Stimulated activated CD8-positive, alpha-beta memory T cell treated with anti-CD3 and anti-CD28 coated beads, Interleukin-7, amount 100 ng/mL, for 48 hours (primary cell): Measurements from ENCODE around the gene DNMBP.
"Not testable (repeated sequence)": the region's sequence is repeated elsewhere in the genome, so short reads cannot be mapped to it uniquely, and the experiment has no call there.

ENCODE experiments used
- DNase-seq, 2 donors: peaks; one replicate each; pipeline ENCODE4 v3.0.0-alpha.2; 2020; ENCODE audit warnings: low read depth in 1 of 2; ENCODE audit errors: extremely low read depth in 1 of 2

DNMBP gene

DNA sequence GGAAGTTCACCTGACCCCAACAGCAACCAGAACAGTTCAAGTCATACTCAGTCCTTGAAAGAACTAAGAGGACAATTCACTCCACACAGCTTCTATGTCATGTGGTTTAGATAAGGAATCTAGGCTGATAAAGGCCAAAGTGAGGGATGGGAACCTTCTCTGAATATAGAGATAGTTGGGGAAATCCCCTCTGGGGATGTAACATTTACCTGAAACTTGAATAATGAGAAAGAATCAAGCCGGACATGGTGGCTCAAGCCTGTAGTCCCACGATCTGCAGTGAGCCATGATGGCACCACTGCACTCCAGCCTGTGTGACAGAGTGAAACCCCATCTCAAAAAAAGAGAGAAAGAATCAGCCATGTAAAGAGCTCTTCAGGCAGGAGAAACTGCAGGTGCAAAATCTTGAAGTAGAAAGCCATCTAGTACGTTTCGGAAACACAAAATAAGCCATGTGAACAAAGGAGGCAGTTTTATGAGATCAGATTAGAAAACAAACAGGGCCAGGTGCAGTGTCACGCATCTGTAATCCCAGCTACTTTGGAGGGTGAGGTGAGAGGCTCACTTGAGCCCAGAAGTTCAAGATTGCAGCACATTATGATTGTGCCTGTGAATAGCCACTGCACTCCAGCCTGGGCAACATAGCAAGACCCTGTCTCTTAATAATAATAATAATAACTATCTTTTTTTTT is 4.5 kb upstream of the DNMBP start:
- DNase-seq: no peak

DNA sequence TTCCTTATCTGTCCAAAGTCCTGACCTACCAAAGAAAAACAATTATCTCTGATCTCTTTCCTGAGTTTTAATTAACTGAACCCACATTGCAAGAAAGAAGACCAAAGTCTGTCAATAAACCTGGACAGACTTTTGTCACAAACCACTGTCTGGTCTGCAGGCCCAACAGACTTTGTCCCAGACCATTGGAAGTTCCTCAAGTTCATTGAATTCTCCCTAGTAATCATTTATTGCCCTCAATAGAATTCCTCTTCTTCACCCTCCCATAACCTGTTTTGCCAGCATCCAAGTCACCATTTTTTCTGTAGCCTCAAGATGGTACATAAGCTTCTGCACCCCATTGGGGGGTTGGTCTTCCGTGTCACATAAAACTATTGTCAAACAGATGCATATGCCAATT is 3.9 kb upstream of the DNMBP start:
- no peak for DNase-seq

DNA sequence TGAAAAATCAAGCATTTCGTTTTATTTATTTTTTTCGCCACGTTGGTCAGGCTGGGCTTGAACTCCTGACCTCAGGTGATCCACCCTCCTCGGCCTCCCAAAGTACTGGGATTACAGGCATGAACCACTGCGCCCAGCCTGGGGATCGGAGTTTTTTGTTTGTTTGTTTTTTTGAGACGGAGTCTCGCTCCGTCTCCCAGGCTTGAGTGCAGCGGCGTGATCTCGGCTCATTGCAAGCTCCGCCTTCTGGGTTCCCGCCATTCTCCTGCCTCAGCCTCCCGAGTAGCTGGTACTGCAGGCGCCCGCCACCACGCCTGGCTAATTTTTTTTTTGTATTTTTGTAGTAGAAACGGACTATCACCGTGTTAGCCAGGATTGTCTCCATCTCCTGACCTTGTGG is 2.2 kb upstream of the DNMBP start:
- not testable (repeated sequence) for DNase-seq

DNA sequence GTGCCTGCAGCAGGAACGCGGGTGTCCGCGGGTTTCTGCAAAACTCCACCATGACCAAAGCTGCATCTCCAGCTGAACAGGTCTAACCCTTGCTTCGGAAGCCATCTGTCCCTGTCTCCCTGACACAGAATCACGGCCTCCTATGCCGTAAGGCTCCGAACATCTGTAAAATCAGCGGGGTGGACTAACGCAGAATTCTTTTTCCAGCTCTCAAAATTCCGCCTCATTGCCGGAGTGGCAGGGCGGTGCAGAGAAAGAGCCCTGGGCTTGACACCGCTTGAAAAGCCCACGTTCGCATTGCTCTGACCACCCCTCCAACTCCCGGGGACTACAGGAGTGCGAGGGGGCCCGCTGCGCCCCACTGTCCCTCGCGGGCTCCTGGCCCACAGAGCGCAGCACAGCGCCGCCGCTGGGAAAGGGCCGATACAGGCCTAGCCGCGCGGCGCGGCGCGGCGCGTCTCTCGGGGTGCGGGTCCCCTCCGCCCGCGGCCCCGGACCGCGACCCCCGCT is 409 bp downstream of the DNMBP start:
- peak in 1 of 2 donors; percentile 17 for DNase-seq

DNA sequence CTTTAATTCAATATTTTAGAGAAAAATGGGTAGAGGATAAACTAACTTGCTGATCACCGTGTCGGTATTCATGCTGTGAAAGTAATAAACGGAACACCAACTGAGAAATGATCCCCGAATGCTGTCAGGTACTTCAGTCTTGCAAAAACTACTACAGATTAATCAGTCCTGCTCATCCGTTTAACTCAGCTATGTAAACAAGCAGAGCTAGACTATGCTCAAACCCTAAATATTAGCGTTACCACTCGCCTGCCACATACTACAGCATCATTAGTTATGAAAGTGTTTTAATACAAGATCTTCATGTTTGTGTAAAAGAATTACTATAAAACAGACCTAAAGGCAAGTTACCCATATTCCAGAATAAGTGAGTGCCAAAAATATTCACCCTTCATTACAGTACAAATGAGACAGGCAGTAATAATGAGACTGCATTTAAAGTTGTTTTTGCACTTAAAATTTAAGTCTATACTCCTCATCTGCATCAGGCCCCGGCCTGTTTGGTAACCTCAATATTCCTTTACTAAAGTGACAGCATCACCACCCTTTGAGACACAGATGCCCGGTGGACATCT is 952 bp downstream of the DNMBP start:
- no peak for DNase-seq

DNA sequence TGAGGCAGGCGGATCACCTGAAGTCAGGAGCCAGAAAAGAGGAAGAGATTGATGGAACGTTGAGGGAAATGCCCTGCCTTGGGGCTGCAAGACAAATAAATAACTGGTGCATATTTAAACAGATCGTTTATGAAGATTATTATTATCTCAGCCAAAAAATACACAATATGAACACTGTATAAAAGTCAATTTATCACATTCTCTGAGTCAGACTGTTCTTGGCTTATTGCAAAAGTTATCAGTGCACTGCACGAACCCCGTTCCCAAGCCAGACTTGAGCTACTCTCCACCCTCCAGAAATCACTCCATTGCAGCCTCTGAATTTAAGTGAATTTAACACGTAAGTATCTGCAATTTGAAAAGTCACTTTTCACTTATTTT is 1.6 kb downstream of the DNMBP start:
- no peak for DNase-seq

DNA sequence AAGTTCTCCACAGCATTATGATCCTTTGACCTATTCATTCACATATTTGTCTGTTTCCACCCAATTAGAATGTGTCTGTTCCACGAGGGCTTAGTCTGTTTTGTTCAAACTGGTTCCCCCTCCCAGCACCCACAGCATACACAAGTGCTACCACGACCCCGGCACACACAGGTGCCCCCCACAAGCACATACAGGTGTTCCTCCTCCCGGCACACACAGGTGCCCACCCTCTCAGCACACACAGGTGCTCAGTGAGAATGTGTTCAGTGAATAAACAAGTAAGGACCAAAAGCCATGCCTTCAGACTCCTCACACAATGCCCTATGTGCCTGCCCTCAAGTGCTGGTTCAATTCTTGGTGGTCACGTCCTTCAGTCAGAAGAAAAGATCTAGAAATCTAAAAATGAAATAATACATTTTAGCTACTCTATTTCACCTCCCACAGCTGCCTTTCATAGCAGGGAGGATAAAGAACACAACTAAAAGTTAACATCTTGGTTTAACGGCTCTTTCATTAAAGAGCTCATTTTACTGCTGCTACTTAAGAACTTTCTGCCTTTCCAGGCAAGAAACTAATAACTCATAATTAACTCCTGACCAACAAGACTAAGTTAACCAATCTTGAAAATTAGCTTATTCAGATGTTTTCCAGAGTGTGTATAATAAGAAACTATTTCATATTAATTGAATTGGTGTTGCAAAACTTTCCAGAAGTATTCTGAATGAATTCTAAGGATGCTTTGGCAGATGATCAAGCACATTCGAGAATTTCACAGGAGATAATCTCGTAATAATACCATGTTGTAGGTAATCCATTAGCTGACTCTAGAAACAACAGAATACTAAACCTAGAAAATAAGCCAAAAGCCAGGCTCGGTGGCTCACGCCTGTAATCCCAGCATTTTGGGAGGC is 2.3 kb downstream of the DNMBP start:
- no peak for DNase-seq

DNA sequence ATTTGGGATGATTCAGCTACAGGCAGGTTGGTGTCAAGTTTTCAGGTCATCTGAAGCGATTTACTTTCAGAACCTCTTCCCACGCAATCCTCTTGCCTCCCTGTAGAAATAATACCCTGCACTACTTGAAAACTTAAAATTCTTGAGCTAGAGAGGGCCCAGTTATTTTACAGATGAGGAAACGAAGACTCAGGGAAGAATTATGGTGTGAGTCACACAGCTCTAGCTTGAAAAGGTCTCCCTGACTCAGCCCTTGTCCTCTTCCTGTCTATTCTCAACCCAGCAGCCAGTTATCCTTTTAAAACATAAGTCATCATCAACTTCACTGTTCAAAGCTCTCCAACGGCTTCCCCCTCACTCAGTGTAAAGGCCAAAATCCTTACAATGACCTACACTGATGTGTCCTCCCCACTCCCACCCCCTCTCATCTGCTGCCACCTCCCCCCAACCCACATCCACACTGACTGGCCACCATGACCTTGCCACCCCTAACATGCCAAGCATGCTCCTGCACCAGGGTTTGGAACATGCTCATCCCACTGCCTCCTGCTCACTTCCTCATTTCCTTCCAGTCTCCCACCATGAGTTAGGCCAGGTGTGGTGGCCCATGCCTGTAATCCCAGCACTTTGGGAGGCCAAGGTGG is 3.4 kb downstream of the DNMBP start:
- peak in 1 of 2 donors; percentile 3 for DNase-seq

DNA sequence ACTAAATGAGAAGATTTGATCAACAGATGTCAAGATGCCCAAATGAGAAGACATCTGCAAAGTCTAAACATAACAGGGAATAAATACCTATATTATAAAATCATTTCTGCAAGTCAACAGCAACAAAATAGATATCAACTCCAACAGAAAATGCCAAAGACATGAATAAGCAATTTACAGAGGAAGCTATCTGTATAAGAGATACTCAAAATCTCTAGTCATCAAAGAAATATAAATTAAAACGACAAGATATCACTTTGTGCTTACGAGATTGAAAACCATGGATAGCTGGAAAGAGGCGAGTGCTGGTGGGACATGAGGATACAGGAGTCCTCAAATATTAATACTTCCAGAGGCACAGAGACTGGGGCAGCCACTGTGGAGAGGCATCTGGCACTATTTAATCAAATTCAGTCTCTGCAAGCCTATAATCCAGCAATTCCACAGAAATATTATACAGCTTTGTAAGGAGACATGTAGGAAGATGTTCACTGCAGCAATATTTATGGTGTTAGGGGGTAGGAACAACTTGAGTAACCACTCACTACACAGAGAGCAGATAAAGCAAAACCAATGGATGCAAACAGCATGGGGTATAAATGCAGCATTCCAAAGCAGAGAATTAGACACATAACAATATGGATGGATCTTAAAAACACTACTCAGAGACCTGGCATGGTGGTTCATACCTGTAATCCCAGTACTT is 4.8 kb downstream of the DNMBP start:
- no peak for DNase-seq

DNA sequence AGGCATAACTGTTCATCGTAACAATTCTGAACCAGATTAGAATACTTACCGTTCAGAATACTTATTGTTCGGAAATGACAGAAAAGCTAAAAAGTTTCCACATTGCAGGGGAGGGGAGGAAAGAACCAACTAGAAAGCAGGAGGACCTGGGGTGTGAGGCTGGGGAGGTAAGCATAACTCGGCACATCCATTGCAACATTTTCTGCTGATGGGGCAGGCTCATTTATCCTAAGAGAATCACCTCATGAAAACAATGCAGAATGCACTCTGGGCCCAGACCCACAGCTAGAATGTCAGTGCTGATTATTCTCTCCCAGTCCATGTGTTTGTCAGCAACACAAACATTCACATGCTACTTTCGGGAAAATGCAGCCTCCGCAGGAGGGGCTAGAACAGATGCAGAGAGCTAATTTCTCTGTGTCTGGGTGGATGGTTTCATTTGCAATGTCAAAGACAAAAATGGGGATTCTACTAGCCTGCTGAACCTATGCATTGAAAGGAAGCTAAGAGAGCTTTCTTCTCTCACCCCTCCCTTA is 9.6 kb downstream of the DNMBP start:
- no peak for DNase-seq

DNA sequence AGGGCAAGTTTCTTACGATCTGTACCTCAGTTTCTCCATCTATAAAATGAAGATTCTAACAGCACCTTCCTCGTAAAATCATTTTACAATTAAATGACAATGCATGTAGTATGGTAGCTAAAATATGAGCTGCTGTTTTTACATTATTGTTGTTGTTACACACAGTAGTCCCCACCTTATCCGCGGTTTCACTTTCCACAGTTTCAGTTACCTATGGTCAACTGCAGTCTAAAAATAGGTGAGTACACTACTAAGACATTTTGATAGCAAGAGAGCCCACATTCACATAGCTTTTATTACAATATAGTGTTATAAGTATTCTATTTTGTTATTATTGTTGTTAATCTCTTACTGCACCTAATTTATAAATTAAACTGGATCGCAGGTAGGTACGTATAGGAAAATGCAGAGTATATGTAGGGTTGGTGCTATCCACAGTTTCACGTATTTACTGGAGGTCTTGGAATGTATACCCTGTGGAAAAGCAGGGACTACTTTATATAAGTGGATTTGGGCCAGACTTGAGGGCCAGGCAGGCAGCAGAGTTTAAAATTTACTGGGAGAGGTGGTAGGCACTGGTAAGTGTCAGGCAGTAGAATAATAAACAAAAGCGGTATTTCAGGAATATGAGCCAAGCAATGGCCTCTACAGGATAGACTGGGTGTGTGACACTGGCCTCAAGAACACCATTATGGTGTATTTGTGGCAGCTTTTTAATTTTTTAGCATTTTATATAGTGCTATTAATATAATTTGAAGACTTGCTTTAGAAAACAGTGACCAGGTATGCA is 10.2 kb downstream of the DNMBP start:
- no peak for DNase-seq

DNA sequence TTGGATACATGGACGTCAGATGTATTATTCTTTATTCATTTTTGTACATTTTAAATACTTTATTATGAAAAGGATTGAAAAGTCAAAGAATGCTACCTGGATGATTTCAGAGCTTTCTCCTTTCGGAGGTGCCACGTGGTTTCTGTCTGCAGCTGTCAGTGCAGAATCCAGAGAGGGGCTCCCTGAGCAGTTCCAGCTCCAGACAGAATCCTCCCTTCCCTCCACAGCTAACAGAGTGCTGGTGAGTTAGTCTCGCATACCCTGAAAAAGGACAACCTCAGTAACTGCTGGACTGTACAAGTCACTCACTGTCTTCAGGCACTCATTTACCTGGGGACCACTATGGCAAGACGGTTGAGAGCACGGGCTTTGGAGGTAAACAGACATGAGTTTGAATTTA is 10.9 kb downstream of the DNMBP start:
- no peak for DNase-seq

DNA sequence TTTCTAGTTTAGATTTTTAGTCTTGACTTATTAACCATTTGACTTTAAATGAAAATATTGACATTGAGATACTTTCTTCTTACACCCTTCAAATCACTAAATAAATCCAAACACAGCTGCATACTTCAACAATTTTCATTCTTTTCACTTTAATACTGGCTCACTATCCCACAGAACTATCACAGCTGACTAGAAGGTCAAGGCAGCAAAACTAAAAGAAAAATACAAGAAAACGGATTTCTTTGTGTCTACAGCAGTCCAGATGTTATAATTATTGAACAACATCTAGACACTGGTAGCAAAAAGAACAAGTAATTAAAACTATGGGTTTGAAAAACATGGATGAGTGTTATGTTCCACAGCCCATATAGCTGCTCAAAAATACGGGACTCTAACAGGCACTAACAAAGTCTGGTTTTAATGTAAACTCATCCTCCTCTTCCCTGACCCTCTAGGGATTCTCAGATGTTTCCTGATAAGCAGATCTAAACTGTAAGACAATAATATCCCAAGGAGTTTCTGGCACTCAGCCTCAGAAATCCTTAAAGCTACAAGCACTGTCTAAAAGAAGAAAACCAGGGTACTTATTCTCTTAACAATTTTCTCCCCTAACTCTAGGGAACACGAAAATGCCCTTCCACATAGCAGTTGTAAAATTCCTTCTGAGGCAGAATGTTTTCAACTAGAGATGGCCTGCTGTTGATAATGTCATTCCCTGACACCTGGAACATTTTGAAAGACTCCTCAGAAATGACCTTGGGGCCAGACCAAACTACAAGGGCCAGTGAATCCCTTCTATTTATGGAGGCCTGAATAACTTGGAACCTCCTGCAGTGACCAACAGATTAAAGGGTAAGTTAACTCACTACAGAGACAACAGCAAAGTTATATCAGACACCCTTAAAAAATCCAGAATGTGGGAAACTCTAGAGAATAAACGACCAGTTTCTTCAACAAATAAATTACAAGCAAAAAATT is 12.8 kb downstream of the DNMBP start:
- no peak for DNase-seq

DNA sequence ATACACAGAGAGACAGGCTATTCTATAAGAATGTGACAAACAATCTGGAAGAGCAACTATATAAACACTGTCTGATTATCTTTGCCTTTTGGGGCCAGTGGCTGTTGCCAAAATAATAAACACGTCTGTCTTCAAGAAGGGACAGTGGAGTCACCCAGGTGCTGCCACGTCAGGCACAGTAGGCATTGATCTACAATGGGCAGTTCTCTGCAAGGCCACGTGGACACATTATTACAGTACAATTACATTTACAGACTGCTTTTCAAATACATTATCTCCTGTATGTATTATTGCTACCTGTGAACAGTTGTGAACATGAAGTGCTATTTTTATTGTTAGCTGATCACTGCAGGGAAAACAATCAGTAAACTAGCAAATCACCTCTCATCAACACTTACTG is 14.0 kb downstream of the DNMBP start:
- no peak for DNase-seq

DNA sequence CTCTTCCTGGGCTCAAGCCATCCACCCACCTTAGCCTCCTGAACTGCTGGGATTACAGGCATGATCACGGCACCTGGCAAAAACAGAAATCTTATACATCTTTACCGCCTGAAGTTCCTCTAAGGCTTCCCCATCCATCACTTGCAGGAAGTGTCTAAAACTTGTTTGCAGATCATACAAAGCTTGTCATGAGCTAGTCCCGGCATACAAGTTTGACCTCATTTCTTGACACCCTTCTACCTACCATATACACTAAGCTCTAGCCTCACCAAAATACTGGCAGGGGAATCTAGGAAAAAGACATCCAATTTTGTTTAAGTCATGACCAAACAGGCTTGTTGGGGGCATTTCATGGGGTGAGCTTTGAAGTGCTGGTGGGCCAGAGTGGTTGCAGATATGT is 14.5 kb downstream of the DNMBP start:
- no peak for DNase-seq

DNA sequence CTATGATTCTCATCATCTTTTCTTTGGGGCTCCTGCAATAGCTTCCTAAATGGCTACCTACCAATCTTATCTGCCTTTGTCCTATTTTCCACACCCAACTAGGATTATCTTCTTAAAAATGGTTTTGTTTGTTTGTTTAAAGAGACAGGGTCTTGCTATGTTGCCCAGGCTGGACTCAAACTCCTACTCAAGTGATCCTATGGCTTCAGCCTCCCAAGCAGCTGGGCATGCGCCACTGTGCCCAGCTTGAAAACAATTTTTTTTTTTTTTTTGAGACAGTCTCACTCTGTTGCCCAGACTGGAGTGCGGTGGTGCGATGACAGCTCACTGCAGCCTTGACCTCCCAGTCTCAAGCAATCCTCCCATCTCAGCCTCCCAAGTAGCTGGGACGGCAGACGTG is 14.9 kb downstream of the DNMBP start:
- no peak for DNase-seq

DNA sequence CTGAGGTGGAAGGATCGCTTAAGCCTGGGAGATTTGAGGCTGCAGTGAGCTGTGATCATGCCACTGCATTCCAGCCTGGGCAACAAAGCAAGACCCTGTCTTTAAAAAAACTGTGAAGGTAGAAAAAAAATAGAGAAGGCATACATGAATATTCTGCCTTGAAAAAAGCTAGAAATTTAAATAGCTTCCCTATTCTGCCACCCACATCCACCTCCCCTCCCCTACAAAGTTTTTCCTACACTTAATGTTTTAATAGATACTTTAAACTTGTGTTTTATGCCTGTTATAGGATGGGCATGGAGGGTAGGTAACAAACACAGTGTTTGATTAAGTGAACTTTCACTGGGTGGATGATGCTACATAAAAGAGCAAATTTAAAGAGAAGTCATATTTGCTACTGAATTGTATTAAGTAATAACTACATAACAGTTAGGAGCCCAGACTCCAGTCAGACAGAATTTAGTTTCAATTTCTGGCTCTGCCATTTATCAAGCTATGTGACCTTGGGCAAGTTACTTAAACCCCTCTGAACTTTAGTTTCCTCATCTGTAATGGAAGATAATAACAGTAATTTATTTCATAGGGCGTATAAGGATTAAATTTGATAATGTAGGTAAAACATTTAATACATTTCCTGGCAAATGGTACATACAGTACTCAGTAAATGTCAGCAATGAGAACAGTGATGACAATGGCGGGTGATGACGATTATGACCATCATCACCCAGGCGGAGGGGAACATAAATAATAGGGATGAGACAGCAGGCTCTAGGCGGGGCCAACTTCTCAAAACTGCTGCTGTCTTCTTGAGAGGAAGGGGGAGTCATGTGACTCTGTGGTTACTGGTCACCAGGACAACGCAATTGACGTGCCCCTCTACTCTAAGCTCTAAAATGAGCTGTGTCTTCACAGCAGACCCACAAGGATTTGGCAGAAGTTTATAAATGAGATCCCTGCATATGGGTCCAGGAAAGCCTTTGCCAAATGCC is 15.8 kb downstream of the DNMBP start:
- DNase-seq: peak; percentile 21 to 58
